Trophoblast cell (in vitro differentiated cells and primary cell): Measurements from ENCODE around the gene TRAP1.

Experiments used
- DNase-seq, 2 donors: peaks; one replicate each; pipeline ENCODE4 v3.0.0-alpha.2; 2016
- H2AFZ ChIP-seq: 2 replicates; pipeline ENCODE4 v1.6.1; 2013; ENCODE audit warnings: low read length, moderate library complexity, mild to moderate bottlenecking; ENCODE audit not compliant: insufficient read depth, poor library complexity
- H2AK5ac ChIP-seq: 2 replicates; pipeline ENCODE4 v1.6.1; 2013; ENCODE audit warnings: mild to moderate bottlenecking, low read length
- H2BK120ac ChIP-seq: 2 replicates; pipeline ENCODE4 v1.6.1; 2013; ENCODE audit warnings: low read length, mild to moderate bottlenecking, moderate library complexity; ENCODE audit not compliant: insufficient read depth, poor library complexity
- H2BK12ac ChIP-seq: 2 replicates; pipeline ENCODE4 v1.6.1; 2013; ENCODE audit warnings: mild to moderate bottlenecking, low read length, moderate library complexity
- H2BK5ac ChIP-seq: 2 replicates; pipeline ENCODE4 v1.6.1; 2013; ENCODE audit warnings: low read length, low read depth, moderate library complexity, mild to moderate bottlenecking; ENCODE audit not compliant: poor library complexity
- H3K14ac ChIP-seq: 2 replicates; pipeline ENCODE4 v1.6.1; 2013; ENCODE audit warnings: mild to moderate bottlenecking, low read length
- H3K18ac ChIP-seq: 2 replicates; pipeline ENCODE4 v1.6.1; 2013; ENCODE audit warnings: mild to moderate bottlenecking, low read length
- H3K23ac ChIP-seq: 2 replicates; pipeline ENCODE4 v1.6.1; 2013; ENCODE audit warnings: low read length
- H3K27ac ChIP-seq: 2 replicates; pipeline ENCODE4 v1.5.1; 2013; ENCODE audit warnings: low read depth, mild to moderate bottlenecking, inconsistent platforms, low read length, moderate library complexity
- H3K27me3 ChIP-seq: 2 replicates; pipeline ENCODE4 v1.6.1; 2013; ENCODE audit warnings: inconsistent platforms, mild to moderate bottlenecking, low read length, moderate library complexity; ENCODE audit not compliant: insufficient read depth
- H3K36me3 ChIP-seq, 2 experiments: 1 replicate in 1 of 2; 2 replicates in 1 of 2; pipeline ENCODE4 v1.6.1; 2013; ENCODE audit warnings: low read length in 2 of 2, mild to moderate bottlenecking in 2 of 2, moderate library complexity in 1 of 2; ENCODE audit not compliant: insufficient read depth in 2 of 2, control insufficient read depth in 1 of 2
- H3K4ac ChIP-seq: 2 replicates; pipeline ENCODE4 v1.6.1; 2013; ENCODE audit warnings: low read depth, mild to moderate bottlenecking, low read length, moderate library complexity
- H3K4me1 ChIP-seq, 2 experiments: 1 replicate in 1 of 2; 2 replicates in 1 of 2; pipeline ENCODE4 v1.6.1; 2013; ENCODE audit warnings: low read length in 2 of 2, mild to moderate bottlenecking in 2 of 2, moderate library complexity in 1 of 2; ENCODE audit not compliant: insufficient read depth in 2 of 2, control insufficient read depth in 1 of 2
- H3K4me2 ChIP-seq: 2 replicates; pipeline ENCODE4 v1.6.1; 2013; ENCODE audit warnings: inconsistent platforms, mild to moderate bottlenecking, low read length, moderate library complexity
- H3K4me3 ChIP-seq: 2 replicates; pipeline ENCODE4 v1.5.1; 2013; ENCODE audit warnings: mild to moderate bottlenecking, low read depth, low read length, inconsistent platforms
- H3K79me1 ChIP-seq: one replicate; pipeline ENCODE4 v1.6.1; 2013; ENCODE audit warnings: low read length
- H3K79me2 ChIP-seq: 2 replicates; pipeline ENCODE4 v1.6.1; 2013; ENCODE audit warnings: low read length, mild to moderate bottlenecking; ENCODE audit not compliant: control insufficient read depth, insufficient read depth, poor library complexity
- H3K9ac ChIP-seq: 2 replicates; pipeline ENCODE4 v1.6.1; 2013; ENCODE audit warnings: mild to moderate bottlenecking, low read length
- H3K9me3 ChIP-seq: 2 replicates; pipeline ENCODE4 v1.6.1; 2013; ENCODE audit warnings: low read depth, mild to moderate bottlenecking, control low read depth, inconsistent platforms, low read length; ENCODE audit not compliant: insufficient read depth
- H4K12ac ChIP-seq: 2 replicates; pipeline ENCODE4 v1.6.1; 2013; ENCODE audit warnings: low read depth, mild to moderate bottlenecking, low read length, moderate library complexity
- H4K8ac ChIP-seq: 2 replicates; pipeline ENCODE4 v1.6.1; 2013; ENCODE audit warnings: low read depth, mild to moderate bottlenecking, low read length, moderate library complexity
- H4K91ac ChIP-seq: one replicate; pipeline ENCODE4 v1.6.1; 2013; ENCODE audit warnings: low read depth, mild to moderate bottlenecking, low read length, moderate library complexity
- WGBS: extraction: QIAGEN DNeasy Blood & Tissue Kit; methylation state at CpG from one replicate; pipeline ENCODE4 v1.1.7; 2013; ENCODE audit warnings: missing lambda C conversion rate; ENCODE audit not compliant: insufficient read length, insufficient coverage; ENCODE audit errors: extremely low coverage; 5-methylcytosine and 5-hydroxymethylcytosine counted together

TRAP1 gene

DNA sequence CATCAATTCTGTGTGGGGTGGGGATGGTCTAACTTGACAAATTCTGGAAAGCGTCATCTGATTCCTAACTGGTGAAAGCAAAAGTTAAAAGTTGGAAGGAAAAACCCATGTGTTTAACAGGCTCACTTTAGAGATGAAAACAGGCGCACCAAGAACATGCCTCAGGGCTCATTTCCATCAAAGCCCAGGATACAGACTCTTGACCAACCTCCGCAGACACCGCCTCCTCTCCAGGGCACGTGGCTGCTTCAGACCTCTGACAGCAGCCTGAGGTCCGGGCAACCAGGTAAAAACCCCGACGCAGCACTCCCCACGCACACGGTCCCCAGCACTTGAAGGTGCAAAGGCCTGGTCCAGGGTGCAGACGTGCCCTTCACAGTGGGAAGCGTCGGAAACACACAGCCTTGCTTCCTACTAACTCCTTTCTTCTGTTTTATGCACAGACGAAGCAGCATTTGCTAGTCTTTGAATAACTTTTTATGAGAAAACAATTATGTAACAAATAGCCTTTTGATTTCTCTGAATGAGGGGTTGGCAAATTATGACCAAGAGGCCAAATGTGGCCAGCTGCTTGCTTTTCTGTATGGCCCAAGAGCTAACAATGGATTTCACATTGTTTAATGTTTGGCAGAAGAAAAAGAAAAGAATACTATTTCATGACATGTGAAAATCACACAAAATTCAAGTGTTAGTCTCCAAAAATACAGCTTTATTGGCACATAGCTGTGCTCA, 44.2 kb upstream of the TRAP1 start:
- Histone ChIP-seq H3K36me3 (peaks cover 44 to 45% of the 10 kb centered on the region in 2 experiments), H2AFZ (no peak overlapping the region), H3K23ac (no peak overlapping the region)

DNA sequence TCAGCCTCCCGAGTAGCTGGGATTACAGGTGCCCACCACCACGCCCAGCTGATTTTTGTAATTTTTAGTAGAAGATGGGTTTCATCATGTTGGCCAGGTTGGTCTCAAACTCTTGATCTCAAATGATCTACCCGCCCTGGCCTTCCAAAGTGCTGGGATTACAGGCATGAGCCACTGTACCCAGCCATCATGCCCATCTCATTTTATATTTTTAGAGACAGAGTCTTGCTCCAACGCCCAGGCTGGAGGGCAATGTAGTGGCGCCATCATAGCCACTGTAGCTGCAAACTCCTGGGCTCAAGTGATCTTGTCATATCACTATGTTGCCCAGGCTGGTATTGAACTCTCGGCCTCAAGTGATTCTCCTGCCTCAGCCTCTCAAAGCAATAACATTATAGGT, 43.2 kb upstream of the TRAP1 start:
- H2AFZ ChIP-seq: no peak overlapping the region
- H2BK120ac ChIP-seq: no peak overlapping the region
- H2BK12ac ChIP-seq: no peak overlapping the region
- no peak overlapping the region for H3K14ac ChIP-seq
- no peak overlapping the region for H4K8ac ChIP-seq
- H2AK5ac ChIP-seq: no peak overlapping the region
- no peak overlapping the region for H3K9ac ChIP-seq
- H3K27ac ChIP-seq: no peak overlapping the region
- peaks cover 0 to 3% of the 10 kb centered on the region in 2 experiments for H3K4me1 ChIP-seq
- no peak overlapping the region for H3K4ac ChIP-seq
- no peaks in the 10 kb centered on the region for H3K9me3 ChIP-seq
- H3K36me3 ChIP-seq: peaks cover 44 to 45% of the 10 kb centered on the region in 2 experiments
- H4K91ac ChIP-seq: no peak overlapping the region
- H2BK5ac ChIP-seq: no peak overlapping the region
- no peak overlapping the region for H3K4me2 ChIP-seq
- no peak for DNase-seq
- no peak overlapping the region for H3K4me3 ChIP-seq
- H3K18ac ChIP-seq: no peak overlapping the region
- WGBS: no CpG with 5 or more reads among the region's 6 CpGs
- no peaks in the 10 kb centered on the region for H3K79me2 ChIP-seq
- no peak overlapping the region for H3K23ac ChIP-seq
- H4K12ac ChIP-seq: no peak overlapping the region
- no peaks in the 10 kb centered on the region for H3K79me1 ChIP-seq
- H3K27me3 ChIP-seq: no peaks in the 10 kb centered on the region

More for the DNA sequence above, 44.2 kb upstream of the TRAP1 start:
- Histone ChIP-seq H4K91ac (no peak overlapping the region), H3K14ac (no peak overlapping the region), H3K4me1 (peaks cover 0 to 3% of the 10 kb centered on the region in 2 experiments), H3K9me3 (no peaks in the 10 kb centered on the region), H3K18ac (no peak overlapping the region), H4K8ac (no peak overlapping the region), H4K12ac (no peak overlapping the region), H2BK5ac (no peak overlapping the region), H3K79me1 (no peaks in the 10 kb centered on the region), H2AK5ac (no peak overlapping the region), H3K9ac (no peak overlapping the region), H3K4ac (no peak overlapping the region), H3K79me2 (no peaks in the 10 kb centered on the region), H3K4me3 (no peak overlapping the region), H3K27me3 (no peaks in the 10 kb centered on the region), H3K4me2 (no peak overlapping the region), H2BK120ac (no peak overlapping the region), H3K27ac (no peak overlapping the region), H2BK12ac (no peak overlapping the region)
- WGBS: no CpG with 5 or more reads among the region's 14 CpGs
- no peak for DNase-seq

DNA sequence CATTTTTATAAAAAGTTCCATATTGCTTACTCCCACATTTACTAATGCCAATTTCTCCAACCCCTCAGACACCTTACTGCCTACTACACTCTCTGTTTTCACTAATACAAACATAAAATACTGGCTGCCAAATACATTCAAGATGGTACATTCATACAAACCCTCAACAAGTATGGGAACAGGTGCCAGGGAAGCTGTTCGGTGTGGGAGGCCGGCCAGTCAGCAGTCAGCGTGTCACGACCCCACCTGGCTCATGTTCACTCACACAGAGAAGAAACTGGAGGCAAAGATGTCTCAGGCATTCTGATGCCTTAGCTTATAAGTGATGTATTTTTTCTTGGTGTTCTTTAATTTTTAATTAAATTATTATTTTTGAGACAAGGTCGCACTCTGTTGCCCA, 42.4 kb upstream of the TRAP1 start:
- DNase-seq: no peak
- WGBS: no CpG with 5 or more reads among the region's 5 CpGs
- Histone ChIP-seq H3K27ac (no peak overlapping the region), H3K27me3 (no peaks in the 10 kb centered on the region), H3K36me3 (peaks cover 39 to 44% of the 10 kb centered on the region in 2 experiments), H3K79me1 (no peaks in the 10 kb centered on the region), H3K14ac (no peak overlapping the region), H3K4ac (no peak overlapping the region), H3K9ac (no peak overlapping the region), H2BK120ac (no peak overlapping the region), H3K23ac (no peak overlapping the region), H2BK12ac (no peak overlapping the region), H3K18ac (no peak overlapping the region), H4K12ac (no peak overlapping the region), H3K4me2 (no peak overlapping the region), H3K9me3 (no peaks in the 10 kb centered on the region), H3K79me2 (no peaks in the 10 kb centered on the region), H2AFZ (no peak overlapping the region), H3K4me1 (peaks cover 0 to 3% of the 10 kb centered on the region in 2 experiments), H2AK5ac (no peak overlapping the region), H4K91ac (no peak overlapping the region), H4K8ac (no peak overlapping the region), H3K4me3 (no peak overlapping the region), H2BK5ac (no peak overlapping the region)

DNA sequence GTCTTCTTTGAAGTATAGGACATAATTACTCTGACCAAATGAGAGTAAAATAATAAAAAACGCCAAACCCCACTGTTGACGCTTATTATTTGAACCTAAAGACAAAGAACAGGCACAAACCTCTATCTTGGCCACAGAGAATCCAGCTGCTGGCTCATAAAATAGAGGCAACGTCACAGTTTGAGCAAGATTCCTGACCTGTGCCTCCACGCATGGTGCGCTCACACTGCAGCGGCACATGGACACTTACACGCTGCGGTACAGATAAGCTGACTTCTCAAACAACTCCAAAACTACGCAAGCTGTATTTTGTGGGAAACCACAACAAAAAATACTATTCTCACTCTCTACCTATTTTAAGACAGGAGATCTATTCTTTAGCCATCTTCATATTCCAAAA, 38.8 kb upstream of the TRAP1 start:
- Histone ChIP-seq H3K4me2 (no peak overlapping the region), H3K9me3 (no peaks in the 10 kb centered on the region), H3K79me1 (no peaks in the 10 kb centered on the region), H4K91ac (no peak overlapping the region), H3K23ac (no peak overlapping the region), H2BK5ac (no peak overlapping the region), H3K4me1 (no peaks in the 10 kb centered on the region), H3K4me3 (no peak overlapping the region), H3K18ac (no peak overlapping the region), H2BK12ac (no peak overlapping the region), H2BK120ac (no peak overlapping the region), H3K79me2 (no peaks in the 10 kb centered on the region), H3K14ac (no peak overlapping the region), H2AK5ac (no peak overlapping the region), H3K36me3 (peaks cover 34 to 49% of the 10 kb centered on the region in 2 experiments), H3K27me3 (no peaks in the 10 kb centered on the region), H2AFZ (no peak overlapping the region), H4K8ac (no peak overlapping the region), H3K9ac (no peak overlapping the region), H3K27ac (no peak overlapping the region), H3K4ac (no peak overlapping the region), H4K12ac (no peak overlapping the region)
- WGBS: no CpG with 5 or more reads among the region's 9 CpGs
- no peak for DNase-seq
